Sigmoid colon (tissue), 4 donors: ENCODE results near the gene PARP3.

Experiments
- POLR2AphosphoS5 ChIP-seq, 4 donors: sonication (generic); formaldehyde crosslinking; IDR thresholded peaks; one replicate each; pipeline ENCODE4 v1.6.1; 2017; ENCODE audit warnings: antibody characterized with exemption in 4 of 4
- TF ChIP-seq, protein P1 (sequence below), 4 experiments: fragments of 450-650 bp in 3 of 4; fragments of 200-600 bp in 1 of 4; IDR thresholded peaks; one replicate each; pipeline ENCODE4 v1.5.1; 2016 to 2019; ENCODE audit warnings: antibody characterized with exemption in 4 of 4, mild to moderate bottlenecking in 3 of 4, moderate library complexity in 2 of 4

DNA sequence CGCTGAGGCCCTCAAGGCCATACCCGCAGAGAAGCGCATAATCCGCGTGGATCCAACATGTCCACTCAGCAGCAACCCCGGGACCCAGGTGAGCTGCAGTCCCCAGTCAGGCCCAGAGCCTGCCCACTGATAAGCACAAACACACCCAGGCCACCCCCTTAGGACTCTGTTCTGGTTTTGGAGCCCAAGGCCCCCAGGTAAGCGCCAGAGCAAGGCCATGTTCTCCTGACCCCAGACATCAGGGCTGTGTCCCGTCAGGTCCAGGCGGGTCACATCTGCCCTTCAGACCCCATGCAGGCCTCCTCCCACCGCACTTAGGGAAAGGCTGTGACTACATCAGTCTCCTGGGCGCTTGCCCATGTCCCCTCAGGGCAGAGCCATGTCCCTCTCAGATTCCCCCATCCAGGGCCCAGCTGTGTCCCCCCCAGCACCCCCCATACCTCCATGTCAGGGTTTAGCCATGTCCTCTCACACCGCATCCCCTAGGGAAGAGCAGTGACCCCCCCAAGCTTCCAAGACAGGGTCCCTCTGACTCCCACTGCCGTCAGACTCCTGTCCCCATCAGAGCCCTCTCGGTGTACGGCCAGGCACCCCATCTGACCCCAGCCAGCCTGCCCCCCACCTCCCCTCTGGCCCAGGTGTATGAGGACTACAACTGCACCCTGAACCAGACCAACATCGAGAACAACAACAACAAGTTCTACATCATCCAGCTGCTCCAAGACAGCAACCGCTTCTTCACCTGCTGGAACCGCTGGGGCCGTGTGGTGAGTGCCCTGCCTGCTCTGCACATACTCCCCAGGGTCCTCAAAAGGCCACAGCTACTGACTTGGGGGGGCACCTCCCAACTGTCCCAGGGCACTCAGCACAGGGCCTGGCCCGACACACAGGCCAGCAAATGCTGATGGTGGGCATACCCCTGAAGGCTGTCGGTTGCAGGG, 1.6 kb downstream of the PARP3 start:
- TF ChIP-seq, protein P1, sequence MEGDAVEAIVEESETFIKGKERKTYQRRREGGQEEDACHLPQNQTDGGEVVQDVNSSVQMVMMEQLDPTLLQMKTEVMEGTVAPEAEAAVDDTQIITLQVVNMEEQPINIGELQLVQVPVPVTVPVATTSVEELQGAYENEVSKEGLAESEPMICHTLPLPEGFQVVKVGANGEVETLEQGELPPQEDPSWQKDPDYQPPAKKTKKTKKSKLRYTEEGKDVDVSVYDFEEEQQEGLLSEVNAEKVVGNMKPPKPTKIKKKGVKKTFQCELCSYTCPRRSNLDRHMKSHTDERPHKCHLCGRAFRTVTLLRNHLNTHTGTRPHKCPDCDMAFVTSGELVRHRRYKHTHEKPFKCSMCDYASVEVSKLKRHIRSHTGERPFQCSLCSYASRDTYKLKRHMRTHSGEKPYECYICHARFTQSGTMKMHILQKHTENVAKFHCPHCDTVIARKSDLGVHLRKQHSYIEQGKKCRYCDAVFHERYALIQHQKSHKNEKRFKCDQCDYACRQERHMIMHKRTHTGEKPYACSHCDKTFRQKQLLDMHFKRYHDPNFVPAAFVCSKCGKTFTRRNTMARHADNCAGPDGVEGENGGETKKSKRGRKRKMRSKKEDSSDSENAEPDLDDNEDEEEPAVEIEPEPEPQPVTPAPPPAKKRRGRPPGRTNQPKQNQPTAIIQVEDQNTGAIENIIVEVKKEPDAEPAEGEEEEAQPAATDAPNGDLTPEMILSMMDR (IDR thresholded peaks at IDR 0.05), result no peak
- TF ChIP-seq POLR2AphosphoS5 (IDR thresholded peaks at IDR 0.05), result no peak
